GM21381 (cell line): Measurements from ENCODE around the gene TARDBP.
A peak's percentile ranks its signal among the peaks of the same experiment; 100 is the strongest.
"Not testable (repeated sequence)": the region's sequence is repeated elsewhere in the genome, so short reads cannot be mapped to it uniquely, and the experiment has no call there.

ENCODE experiments used
- ATAC-seq: cut with Tn5 transposase; IDR thresholded peaks from one replicate; pipeline ENCODE4 v1.9.1; 2021; ENCODE audit warnings: mild to moderate bottlenecking, moderate library complexity; ENCODE audit not compliant: unreplicated experiment

The TARDBP gene

GRCh38 chr1:10992004-10992403 is 20.4 kb upstream of the TARDBP start:
- not testable (repeated sequence) for ATAC-seq

- ATAC-seq, result no peak
Observed at GRCh38 chr1:10992864-10993263, 19.6 kb upstream of the TARDBP start.

GRCh38 chr1:10996100-10996499 is 16.4 kb upstream of the TARDBP start:
- ATAC-seq, result no peak

GRCh38 chr1:11000526-11000925 is 11.9 kb upstream of the TARDBP start:
- ATAC-seq, result no peak

- ATAC-seq, result no peak
Observed at GRCh38 chr1:11013160-11013531, 692 bp downstream of the TARDBP start.

GRCh38 chr1:11019358-11019757 is 6.9 kb downstream of the TARDBP start:
- ATAC-seq, result not testable (repeated sequence)

GRCh38 chr1:11019971-11020370 is 7.5 kb downstream of the TARDBP start:
- no peak for ATAC-seq

GRCh38 chr1:11023201-11023600 is 10.7 kb downstream of the TARDBP start:
- ATAC-seq, result no peak

- no peak for ATAC-seq
Observed at GRCh38 chr1:11024154-11024873, 11.9 kb downstream of the TARDBP start.

GRCh38 chr1:11024874-11025203 is 12.4 kb downstream of the TARDBP start:
- no peak for ATAC-seq

GRCh38 chr1:11025618-11026017 is 13.2 kb downstream of the TARDBP start:
- ATAC-seq, result no peak

- no peak for ATAC-seq
Observed at GRCh38 chr1:11026052-11026451, 13.6 kb downstream of the TARDBP start.

- no peak for ATAC-seq
Observed at GRCh38 chr1:11026903-11027302, 14.4 kb downstream of the TARDBP start.

- ATAC-seq, result no peak
Observed at GRCh38 chr1:11027316-11027715, 14.9 kb downstream of the TARDBP start.

GRCh38 chr1:11028018-11028417 is 15.6 kb downstream of the TARDBP start:
- ATAC-seq, result no peak

GRCh38 chr1:11030865-11031264 is 18.4 kb downstream of the TARDBP start:
- ATAC-seq, result no peak

GRCh38 chr1:11031624-11032262 is 19.3 kb downstream of the TARDBP start:
- no peak for ATAC-seq

GRCh38 chr1:11037019-11037739 is 24.7 kb downstream of the TARDBP start:
- not testable (repeated sequence) for ATAC-seq

- ATAC-seq, result peak; percentile 49
Observed at GRCh38 chr1:11037740-11038182, 25.3 kb downstream of the TARDBP start.

GRCh38 chr1:11039351-11040104 is 27.1 kb downstream of the TARDBP start:
- ATAC-seq, result no peak

- ATAC-seq, result not testable (repeated sequence)
Observed at GRCh38 chr1:11040105-11040429, 27.6 kb downstream of the TARDBP start.
